ENCODE results near the gene GAREM1.

GAREM1 gene

GRCh38 chr18:32219431-32220018 is 251.2 kb downstream of the GAREM1 start:
- in situ Hi-C loops (cut with MboI; ENCODE audit: low sequenced_read_pairs, unreplicated experiment), result no loop called here
- no peak for DNase-seq (ENCODE audit: low spot score)
- no peak for TF ChIP-seq CTCF (IDR thresholded peaks at IDR 0.05; ENCODE audit: borderline replicate concordance, control extremely low read depth, extremely low read depth, insufficient read depth, missing control alignments)

DNA sequence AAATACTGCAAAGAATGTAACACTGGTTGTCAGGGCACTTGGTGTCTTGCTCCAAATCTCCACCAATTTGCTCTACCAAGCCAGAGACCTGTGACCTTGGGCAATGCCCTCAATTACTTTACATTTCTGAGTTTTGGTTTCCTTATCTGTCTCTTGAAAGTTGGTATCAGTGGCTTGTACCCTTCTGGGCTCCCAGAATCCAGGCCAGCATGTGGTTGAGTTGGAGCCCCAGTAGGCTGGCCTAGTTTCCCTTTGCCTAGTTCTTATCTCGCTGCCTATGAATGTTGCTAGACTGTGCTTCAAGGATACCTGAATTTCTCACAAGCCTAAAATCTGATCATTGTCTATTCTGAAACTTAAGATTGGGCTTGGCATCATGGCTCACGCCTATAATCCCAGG is 254.3 kb downstream of the GAREM1 start:
- no peak for DNase-seq (ENCODE audit: low spot score)
- no peak for TF ChIP-seq CTCF (IDR thresholded peaks at IDR 0.05; ENCODE audit: borderline replicate concordance, control extremely low read depth, extremely low read depth, insufficient read depth, missing control alignments)
- in situ Hi-C loops (cut with MboI; ENCODE audit: low sequenced_read_pairs, unreplicated experiment), result no loop called here

DNA sequence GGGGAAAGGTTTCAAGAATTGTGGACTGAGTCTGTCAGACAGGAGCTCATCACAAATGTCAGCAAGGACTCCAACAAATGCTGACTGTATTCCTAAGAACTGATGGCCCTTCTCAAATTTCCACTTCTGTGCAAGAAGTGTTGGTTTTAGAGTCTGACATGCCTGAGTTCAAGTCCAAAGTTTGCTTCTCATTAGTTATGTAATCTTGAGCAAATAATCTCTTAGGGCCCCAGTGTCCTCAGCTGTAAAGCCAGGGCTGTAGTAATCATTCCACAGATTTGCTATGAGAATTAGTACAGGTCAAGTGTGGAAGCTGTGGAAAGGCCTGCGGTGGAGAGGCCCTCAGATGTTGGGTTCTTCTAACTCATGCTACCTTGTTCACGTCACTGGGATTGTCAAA is 257.0 kb downstream of the GAREM1 start:
- TF ChIP-seq CTCF (IDR thresholded peaks at IDR 0.05; ENCODE audit: borderline replicate concordance, control extremely low read depth, extremely low read depth, insufficient read depth, missing control alignments), result no peak
- no peak for DNase-seq (ENCODE audit: low spot score)
- in situ Hi-C loops (cut with MboI; ENCODE audit: low sequenced_read_pairs, unreplicated experiment), result no loop called here
